ENCODE data around the gene LRIF1.
"Not testable (repeated sequence)": the region's sequence is repeated elsewhere in the genome, so short reads cannot be mapped to it uniquely, and the experiment has no call there.

LRIF1 gene

DNA sequence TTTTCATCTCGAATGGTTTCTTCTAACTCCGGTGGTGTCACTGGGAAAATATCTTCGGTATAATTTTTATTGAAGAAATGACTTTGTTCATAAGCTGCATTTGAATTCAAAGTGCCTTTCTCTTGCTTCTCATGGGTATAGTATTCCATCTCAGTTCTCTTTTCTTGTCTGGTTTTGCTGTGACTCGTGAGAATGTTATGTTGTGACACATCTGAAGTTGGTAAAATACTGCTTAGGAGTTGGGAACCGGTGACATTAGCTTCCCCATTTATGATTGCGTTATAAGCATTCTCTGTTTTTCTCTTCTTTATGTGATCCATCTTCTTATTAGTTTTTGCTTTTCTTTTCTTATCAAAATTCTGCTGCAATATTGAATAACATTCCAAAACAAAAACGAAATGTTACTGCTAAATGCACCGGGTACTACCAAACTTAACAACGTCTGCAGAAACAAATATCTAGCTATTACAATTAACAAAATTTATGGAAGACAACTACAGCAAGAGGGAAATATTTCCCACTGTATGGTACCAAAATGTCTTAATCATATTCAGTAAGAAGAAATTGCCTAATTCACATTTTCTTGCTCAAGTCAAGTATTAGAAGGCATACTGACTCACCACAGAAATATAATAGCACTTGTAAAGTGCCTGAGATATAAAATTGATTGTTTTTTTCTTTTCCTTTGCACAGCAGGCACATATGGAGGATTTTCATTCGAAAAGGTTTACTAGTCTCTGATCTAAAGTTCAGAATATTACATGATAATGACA is 15.5 kb downstream of the LRIF1 start:
- DNase-seq, result no peak

DNA sequence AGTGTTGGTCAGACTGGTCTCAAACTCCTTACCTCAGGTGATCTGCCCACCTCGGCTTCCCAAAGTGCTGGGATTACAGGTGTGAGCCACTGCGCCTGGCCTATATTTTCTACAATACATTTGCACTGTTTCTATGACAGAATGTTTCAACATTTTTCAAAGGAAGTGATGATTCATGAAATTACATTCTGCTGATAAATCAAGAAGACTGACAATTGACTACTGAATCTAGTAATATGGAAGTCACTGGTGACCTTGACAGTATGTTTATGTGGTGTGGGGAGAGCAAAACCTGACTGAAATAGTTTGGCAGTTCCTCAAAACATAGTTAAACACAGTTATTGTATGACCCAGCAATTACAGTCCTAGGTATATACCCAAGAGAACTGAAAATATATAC is 18.1 kb downstream of the LRIF1 start:
- DNase-seq, result no peak

DNA sequence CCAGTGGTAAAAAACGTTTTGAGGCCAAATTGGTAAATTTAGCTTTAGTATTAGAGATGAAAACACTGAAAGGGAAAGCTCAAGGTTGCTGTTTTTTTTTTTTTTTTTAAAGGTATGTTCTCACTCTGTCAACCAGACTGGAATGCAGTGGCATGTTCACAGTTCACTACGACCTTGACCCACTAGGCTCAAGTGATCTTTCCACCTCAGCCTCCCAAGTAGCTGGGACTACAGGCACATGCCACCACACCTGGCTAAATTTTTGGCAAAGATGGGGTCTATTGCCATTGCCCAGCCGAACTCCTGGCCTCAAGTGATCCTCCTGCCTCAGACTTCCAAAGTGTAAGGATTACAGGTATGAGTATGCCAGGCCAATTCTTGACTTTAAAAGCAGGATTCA is 18.9 kb downstream of the LRIF1 start:
- DNase-seq, result no peak

DNA sequence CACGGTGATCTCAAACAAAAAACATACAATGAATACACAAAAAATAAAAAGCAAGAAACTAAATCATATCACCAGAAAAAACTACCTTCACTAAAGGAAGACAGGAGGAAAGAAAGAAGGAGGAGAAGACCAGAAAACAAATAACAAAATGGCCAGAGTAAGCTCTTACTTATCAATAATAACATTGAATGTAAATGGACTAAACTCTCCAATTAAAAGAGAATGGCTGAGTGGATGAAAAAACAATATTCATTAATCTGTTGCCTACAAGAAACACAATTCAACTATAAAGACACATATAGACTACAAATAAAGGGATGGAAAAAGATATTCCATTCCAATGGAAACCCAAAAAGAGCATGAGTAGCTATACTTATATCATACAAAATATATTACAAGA is 27.2 kb downstream of the LRIF1 start:
- no peak for DNase-seq

DNA sequence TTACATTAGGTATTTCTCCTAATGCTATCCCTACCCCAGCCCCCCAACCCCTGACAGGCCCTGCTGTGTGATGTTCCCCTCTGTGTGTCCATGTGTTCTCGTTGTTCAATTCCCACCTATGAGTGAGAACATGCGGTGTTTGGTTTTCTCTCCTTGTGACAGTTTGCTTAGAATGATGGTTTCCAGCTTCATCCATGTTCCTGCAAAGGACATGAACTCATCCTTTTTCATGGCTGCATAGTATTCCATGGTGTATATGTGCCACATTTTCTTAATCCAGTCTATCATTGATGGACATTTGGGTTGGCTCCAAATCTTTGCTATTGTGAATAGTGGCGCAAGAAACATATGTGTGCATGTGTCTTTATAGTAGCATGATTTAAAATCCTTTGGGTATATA is 32.6 kb downstream of the LRIF1 start:
- DNase-seq, result not testable (repeated sequence)

DNA sequence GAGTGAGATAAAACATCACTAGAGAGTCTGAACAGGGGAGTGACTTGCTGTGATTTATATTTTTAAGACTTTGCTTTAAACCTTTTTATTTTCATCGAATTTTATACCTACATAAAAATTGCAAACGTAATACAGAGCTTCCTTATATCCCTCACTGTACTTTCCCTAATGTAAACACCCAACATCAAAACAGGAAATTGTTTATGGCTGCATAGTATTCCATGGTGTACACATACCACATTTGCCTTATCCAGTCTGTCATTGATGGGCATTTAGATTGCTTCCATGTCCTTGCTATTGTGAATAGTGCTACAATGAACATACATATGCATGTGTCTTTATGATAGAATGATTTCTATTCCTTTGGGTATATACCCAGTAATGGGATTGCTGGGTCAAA is 34.8 kb downstream of the LRIF1 start:
- DNase-seq, result no peak

DNA sequence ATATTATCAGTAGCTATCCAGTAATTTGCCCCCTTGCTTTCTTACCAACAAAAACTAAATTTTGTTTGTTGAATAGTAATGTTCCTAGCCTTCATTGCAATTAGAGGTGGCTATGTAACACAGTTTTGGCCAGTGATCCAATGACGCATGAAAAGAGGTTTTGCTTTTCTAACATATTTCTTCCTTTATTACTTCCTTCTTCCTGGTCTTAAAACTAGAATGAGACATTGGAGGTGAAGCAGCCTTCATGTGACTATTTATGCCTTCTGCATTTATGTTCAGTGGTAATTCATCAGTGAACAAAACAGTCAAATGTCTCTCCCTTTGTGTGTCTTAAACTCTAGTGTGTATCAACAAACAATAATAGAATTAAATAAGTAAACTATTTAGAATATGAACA is 35.5 kb downstream of the LRIF1 start:
- no peak for DNase-seq

DNA sequence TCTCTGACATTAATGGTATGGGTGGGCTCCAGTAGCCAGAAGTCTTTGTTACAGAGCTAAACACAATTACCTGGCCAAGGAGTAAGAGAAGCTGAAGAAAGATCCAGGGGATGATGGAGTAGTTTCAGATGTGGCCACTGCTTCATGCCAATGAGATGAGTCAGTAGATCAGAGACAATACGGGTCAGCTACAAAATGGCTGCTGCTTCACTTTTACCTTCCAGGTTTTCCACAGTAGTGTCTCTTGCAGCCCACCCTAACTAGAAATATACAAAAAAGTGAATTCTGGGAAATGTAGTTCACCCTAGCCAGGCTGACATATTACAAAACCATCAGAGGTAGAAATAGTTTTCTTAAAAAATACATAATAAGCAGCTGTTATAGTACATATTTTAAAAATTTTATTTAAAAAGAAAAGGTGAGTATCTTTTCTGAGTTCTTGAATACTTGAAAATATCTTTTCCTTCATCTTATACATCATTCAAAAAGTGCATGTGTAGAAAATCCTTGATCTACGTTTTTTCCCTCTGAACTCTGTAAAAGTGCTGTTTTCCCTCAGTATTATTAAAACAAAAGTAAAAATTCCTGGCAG is 36.1 kb downstream of the LRIF1 start:
- no peak for DNase-seq

DNA sequence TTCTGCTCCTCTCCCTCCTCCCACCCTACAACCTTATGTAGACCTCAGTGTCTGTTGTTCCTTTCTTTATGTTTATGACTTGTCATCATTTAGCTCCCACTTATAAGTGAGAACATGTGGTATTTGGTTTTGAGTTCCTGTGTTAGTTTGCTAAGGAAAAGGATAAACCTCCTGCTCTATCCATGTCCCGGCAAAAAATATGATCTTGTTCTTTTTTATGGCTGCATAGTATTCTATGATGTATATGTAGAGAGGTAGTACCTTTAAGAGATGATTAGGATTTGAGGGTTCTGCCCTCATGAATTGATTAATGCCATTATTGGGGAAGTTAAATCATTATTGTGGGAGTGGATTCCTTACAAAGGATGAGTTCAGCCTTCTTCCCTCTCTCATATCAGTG is 41.8 kb downstream of the LRIF1 start:
- no peak for DNase-seq

DNA sequence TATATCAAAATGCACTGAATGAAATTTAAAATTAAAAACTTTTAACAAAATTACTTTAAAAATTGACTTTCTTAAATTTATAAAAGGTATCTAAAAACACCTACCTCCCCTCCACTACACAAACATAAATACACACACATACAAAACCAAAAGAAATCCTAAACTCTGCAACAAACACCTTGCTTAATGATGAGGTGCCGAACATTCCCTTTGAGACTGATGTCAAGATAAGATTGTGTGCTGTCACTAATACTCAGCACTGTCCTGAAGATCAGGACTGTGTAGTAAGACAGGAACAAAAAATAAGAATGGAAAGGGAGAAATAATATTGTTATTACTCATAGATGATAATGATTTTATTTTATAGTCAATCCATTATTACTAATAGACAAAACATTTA is 45.7 kb downstream of the LRIF1 start:
- DNase-seq, result no peak

DNA sequence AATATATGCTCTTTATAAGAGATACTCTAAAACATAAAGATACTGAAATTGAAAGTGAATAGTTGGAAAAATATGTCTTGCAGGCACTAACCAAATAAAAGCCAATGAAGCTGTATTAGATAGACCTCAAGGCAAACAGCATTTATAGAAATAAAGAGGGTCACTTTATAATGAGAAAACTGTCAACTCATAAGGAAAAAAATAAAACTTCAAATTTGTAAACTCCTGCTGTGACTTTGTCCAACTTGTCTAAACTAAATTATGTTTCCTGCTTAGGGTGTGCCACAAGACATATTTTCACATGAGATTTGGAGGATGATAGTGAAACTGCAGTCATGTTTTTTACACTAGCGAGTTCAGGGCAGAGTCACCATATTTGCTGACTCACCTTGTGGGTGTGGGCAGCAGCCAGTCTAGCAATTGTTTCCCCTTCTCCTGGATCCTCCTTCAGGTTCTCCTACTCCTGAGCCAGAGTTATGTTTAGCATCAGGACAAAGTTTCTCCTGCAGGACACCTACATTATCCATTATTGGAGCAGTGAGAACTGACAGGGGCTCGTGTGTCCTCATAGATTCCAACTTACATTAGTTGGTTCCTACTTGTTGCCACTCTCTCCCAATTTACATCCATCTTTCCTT is 46.9 kb downstream of the LRIF1 start:
- DNase-seq, result peak; percentile 61

DNA sequence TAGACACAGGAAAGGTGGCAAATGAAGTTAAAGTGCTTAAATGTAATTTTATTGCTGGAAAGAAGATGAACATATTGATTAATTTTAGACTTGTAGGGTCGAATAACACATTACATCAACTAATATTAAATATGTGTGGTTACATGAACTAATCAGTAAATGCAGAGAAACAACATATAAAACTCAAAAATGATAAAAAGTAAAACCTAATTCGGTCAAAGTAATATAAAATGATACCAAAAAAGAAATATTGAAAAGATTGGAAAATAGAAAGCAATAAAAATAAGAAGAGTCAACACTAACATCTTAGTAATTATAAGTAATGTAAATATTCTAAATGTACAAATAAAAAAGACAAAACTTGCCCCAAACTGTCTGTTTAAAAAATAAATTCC is 47.5 kb downstream of the LRIF1 start:
- DNase-seq, result no peak

DNA sequence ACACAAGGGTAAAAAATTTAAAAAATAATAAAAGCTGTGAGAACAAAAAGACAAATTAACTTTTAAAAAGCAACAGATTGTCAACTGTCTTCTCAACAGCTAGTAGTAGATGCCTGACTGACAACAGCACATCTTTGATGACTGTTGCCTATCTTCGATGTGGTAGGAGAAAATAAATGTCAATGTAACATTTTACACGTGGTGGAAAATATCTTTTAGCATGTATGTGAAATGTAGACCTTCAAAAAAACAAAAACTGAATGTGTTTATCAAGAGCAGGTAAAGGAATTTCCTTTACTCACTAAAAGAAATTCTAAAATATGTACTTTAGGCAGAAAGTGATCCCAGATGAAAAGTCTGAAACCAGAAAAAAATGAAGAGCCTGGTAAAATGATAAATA is 47.9 kb downstream of the LRIF1 start:
- no peak for DNase-seq

DNA sequence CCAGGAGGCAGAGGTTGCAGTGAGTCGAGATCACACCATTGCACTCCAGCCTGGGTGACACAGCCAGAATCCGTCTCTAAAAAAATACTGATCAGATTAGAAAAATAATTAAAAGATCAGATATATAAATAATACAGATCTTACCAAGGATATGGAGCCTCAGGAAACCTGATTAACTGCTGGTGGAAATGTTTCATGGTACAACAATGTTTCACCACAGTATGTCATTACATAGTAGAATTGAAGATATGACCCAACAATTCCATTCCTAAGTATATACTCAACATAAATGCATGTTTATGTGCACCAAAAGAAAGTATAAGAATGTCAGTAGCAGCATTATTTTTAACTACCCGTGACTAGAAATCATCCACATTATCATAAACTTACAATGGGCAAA is 49.0 kb downstream of the LRIF1 start:
- DNase-seq, result no peak

DNA sequence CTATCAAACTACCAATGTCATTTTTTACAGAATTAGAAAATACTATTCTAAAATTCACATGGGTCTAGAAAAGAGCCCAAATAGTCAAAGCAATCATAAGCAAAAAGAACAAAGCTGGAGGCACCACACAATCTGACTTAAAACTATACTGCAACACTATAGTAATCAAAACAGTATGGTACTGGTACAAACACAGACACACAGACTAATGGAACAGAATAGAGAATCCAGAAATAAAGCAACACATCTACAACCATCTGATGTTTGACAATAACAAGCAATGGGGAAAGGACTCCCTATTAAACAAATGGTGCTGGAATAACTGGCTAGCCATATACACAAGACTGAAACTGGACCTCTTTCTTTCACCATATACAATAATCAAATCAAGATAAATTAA is 50.9 kb downstream of the LRIF1 start:
- DNase-seq, result no peak

DNA sequence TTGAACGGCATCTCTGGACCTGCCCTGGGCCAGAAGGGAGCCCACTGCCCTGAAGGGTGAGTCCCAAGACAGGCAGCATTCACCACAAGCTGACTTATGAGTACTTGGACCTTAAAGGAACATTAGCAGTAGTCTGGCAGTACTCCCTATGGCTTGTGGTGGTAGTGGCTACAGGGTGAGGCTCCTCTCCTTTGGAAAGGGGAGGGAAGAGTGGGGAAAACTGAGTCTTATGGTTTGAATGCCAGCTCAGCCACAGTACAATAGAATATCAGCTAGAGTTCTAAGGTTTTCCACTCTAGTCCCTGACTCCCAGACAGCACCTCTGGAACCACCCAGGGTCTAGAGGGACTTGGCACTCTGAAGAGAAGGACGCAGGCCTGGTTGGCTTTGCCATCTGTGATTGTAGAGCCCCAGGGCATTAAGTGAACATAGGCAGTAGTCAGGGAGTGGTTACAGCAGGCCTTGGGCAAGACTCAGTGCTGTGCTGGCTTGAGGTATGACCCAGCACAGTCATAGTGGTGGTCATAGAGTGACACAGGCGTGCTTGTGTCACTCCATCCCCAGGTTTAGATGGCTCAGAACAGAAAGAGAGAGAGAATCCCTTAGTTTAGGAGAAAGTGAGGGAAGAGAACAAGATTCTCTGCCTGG is 59.7 kb downstream of the LRIF1 start:
- no peak for DNase-seq

DNA sequence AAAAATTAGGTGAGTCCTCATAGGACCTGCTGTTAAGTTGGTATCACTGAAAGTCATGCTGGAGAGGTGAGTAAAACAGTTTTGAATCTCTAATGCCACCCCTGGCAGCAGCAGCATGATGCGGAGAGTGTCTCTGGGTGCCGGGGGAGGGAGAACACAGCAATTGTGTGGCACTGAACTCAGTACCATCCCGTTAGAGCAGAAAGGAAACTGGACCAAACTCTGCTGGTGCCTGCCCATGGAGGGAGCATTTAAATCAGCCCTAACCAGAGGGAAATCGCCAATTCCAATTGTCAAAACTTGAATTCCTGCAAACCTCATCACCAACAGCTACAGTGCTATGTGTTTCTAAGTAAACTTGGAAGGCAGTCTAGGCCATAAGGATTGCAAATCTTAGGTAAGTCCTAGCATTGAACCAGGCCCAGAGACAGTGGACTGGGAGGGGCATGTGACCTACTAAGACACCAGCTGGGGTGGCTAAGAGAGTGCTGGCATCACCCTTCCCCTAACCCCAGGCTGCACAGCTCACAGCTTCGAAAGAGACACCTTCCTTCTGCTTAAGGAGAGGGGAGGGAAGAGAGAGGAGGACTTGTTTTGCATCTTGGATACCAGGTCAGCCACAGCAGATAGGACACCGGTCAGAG is 60.8 kb downstream of the LRIF1 start:
- DNase-seq, result no peak

DNA sequence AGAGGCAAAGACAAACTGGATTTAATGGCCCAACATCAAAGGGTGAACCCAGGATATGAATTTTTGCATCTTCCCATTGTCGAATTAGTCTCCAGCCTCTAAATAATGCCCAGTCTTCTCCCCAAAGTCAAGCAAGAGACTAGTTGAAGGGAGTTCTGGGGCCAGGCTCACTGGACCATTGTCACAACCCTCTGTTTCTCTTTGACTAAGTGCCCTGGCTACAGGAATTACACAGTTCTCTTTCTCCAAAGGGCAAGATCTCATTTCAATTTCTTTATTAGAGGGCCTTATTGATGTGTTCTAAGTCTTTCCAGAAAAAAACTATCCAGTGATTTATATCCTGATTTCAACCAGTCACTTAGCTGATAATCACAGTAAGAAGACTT is 64.3 kb downstream of the LRIF1 start:
- DNase-seq, result no peak

DNA sequence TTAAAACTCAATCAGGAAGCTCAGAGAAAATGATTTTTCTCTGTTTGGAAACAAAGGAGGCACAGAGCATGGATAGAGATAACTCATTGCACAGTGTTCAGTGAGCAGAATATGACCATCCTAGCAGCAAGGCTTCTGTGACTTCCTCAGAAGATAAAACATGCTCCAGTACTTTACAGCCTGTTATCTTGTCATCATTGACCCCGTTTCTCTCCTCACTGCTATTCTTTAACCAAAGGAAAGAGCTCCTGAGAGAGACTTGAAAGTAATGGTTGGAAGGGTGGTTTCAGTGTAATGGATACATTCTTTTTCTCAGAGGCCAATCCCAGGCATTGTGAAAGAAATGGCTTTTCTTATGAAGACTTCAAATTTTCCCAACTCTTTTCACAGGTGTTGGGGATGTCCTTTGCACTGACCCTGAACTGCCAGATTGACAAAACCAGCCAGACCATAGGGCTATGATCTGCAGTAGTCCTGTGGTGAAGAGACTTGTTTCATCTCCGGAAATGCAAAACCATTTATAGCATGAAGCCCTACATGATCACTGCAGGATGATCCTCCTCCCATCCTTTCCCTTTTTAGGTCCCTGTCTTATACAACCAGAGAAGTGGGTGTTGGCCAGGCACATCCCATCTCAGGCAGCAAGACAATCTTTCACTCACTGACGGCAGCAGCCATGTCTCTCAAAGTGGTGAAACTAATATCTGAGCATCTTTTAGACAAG is 64.8 kb downstream of the LRIF1 start:
- DNase-seq, result no peak

DNA sequence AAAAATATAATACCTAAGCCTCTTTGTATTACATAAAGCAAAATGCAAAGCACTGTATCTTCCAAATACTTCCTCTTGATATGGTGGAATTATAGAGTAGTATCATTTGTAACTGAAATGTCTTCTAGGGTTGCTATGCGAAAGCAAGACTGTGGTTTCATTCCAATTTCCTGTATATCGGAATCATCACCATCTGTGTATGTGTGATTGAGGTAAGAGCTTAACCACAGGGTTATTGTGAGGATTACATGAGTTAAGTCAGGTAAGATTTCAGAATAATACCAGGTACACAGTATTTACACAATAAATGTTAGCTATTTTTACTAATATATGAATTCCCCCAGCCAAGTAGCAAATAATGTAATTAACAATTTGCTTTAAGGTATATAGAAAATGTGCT is 66.0 kb downstream of the LRIF1 start:
- no peak for DNase-seq

Data from activated CD4-positive, alpha-beta T cell treated with anti-CD3 and anti-CD28 coated beads, Interleukin-2, amount 50 U/mL, for 16 hours (primary cell).